IPS-20b (cell line): ENCODE measurements around the gene UTF1.
"Not testable (repeated sequence)": the region's sequence is repeated elsewhere in the genome, so short reads cannot be mapped to it uniquely, and the experiment has no call there.

Experiments used
- H3K27ac ChIP-seq: one replicate; pipeline ENCODE4 v1.5.1; 2013; ENCODE audit warnings: low read length
- H3K27me3 ChIP-seq: 2 replicates; pipeline ENCODE4 v1.6.1; 2013; ENCODE audit warnings: mild to moderate bottlenecking, low read length, inconsistent platforms; ENCODE audit not compliant: insufficient read depth
- H3K36me3 ChIP-seq: 2 replicates; pipeline ENCODE4 v1.6.1; 2013; ENCODE audit warnings: low read depth, mild to moderate bottlenecking, inconsistent platforms, low read length, moderate library complexity; ENCODE audit not compliant: insufficient read depth
- H3K4me1 ChIP-seq: 2 replicates; pipeline ENCODE4 v1.6.1; 2013; ENCODE audit warnings: mild to moderate bottlenecking, control low read depth, inconsistent platforms, low read length, moderate library complexity; ENCODE audit not compliant: insufficient read depth
- H3K4me3 ChIP-seq: 2 replicates; pipeline ENCODE4 v1.5.1; 2013; ENCODE audit warnings: mild to moderate bottlenecking, low read length, inconsistent platforms
- H3K9ac ChIP-seq: 2 replicates; pipeline ENCODE4 v1.6.1; 2013; ENCODE audit warnings: low read depth, mild to moderate bottlenecking, inconsistent platforms, low read length, moderate library complexity
- H3K9me3 ChIP-seq: 2 replicates; pipeline ENCODE4 v1.6.1; 2013; ENCODE audit warnings: mild to moderate bottlenecking, low read depth, low read length, inconsistent platforms; ENCODE audit not compliant: insufficient read depth

UTF1 gene

DNA sequence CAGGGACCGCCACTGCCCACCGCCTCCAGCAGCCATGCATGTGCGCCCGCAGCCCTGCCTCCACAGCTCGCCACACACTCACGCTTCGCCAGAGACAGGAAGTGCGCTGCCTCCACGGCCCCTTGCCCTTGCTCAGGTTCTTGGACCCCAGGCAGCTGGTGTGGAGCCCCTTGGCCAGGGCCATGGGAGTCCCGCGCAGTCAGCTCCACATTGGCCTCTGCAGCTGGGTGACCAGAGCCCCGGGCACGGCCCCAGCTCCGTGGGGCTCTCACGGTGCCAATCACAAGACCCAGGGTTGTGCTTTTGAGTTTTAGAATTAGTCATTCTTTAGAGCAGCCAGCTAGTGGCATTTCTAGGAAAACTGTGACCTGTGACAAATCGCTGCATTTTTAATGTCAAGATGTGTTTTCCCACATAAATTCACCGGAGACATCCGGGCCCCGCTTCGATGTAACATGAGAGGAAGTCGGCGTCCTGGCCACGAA lies 4.3 kb upstream of the UTF1 start:
- H3K9me3 ChIP-seq = no peaks in the 10 kb centered on the region
- no peak overlapping the region for H3K27ac ChIP-seq
- H3K4me3 ChIP-seq = no peak overlapping the region
- H3K27me3 ChIP-seq = peaks cover 39% of the 10 kb centered on the region
- no peaks in the 10 kb centered on the region for H3K4me1 ChIP-seq
- no peaks in the 10 kb centered on the region for H3K36me3 ChIP-seq
- no peak overlapping the region for H3K9ac ChIP-seq

DNA sequence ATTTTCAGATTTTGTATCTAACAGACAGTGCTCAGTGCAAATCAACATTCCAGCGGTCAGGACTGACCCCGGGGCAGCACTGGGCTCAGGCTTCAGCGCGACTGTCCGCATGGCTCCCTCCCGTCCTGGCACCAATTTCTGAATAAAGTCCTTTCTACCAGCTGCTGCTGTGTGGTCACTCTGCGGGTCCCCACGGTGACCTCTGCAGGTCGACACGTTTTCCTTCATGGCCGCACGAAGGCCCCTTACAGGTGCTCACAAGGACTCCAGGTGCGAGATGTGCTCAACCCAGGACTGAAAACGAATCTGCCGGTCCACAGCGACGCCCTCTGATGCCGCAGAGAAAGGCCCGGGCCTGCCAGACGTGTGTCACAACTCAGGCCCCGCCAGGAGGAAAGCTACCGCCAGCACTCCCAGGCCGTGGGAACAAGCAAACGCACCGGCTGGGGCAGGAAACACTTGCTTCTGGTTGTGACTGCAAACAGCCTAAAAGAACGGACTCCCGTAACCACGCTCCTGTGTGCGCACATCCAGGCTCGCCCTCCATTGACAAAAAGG lies 3.7 kb upstream of the UTF1 start:
- H3K27me3 ChIP-seq = peaks cover 44% of the 10 kb centered on the region
- H3K36me3 ChIP-seq = no peaks in the 10 kb centered on the region
- no peaks in the 10 kb centered on the region for H3K9me3 ChIP-seq
- H3K27ac ChIP-seq = no peak overlapping the region
- no peak overlapping the region for H3K9ac ChIP-seq
- H3K4me1 ChIP-seq = no peaks in the 10 kb centered on the region; the same call in 1 of the 2 replicates
- no peak overlapping the region for H3K4me3 ChIP-seq

DNA sequence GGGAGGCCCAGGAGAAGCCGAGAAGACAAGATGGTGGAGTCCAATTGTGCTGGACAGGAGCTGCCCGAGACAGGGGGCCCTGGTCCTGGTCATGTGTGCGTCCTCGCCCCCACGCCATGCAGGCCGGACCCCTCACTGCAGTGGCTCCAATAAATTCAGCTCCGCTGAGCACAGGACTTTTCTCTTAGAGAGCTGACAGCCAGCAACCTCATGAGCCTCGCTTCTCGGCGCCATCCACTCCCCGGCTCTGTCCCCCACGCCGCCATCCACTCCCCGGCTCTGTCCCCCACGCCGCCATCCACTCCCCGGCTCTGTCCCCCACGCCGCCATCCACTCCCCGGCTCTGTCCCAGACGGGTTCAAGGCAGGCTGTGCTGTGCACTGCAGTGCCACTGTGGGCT lies 2.8 kb upstream of the UTF1 start:
- Histone ChIP-seq H3K9me3 (no peaks in the 10 kb centered on the region), H3K27me3 (peaks cover 54% of the 10 kb centered on the region)

DNA sequence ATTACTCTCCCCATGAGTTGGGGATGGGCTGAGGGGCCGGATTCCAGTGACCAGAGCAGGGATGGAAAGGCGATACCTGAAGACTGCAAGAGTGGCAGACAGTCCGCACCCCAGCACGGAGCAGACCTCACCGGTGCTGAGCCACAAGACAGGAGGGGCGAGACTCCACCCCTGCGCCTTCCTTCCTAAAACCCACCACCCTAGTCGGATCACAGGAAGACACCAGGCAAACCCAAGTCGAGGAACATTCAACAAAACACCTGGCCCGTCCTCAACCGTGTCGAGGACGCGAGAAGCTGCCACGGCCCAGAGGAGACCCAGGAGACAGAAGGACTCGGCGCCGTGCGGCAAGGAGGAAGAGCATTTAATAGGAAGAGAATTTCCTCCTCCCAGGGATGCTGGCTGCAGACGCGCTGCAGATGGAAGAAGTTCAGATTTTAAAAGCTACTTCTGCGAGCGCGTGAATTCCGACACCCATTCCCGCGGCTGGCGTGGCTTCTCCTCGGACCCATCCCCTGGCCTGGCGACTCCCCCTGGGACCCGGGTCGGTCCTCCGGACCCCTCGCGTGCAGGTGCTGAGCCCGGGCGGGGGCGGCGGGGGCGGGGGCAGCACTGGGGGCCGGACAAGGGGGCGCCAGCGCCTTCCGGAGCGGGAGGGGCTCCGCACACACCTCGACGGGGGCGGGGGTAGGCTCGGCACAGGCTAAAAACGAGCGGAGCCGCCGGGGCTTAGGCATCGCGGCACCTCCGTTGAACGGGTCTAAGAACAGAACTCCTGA lies 563 bp upstream of the UTF1 start:
- Histone ChIP-seq H3K9me3 (no peaks in the 10 kb centered on the region), H3K4me3 (peak overlapping the region; percentile 58), H3K27ac (no peak overlapping the region), H3K36me3 (no peaks in the 10 kb centered on the region), H3K4me1 (peaks cover 7% of the 10 kb centered on the region; the same call in 1 of the 2 replicates), H3K27me3 (peaks cover 76% of the 10 kb centered on the region), H3K9ac (no peak overlapping the region)

More for the DNA sequence above, 2.8 kb upstream of the UTF1 start:
- Histone ChIP-seq H3K9ac (no peak overlapping the region), H3K36me3 (no peaks in the 10 kb centered on the region), H3K4me1 (peaks cover 6% of the 10 kb centered on the region; the same call in 1 of the 2 replicates), H3K4me3 (no peak overlapping the region), H3K27ac (no peak overlapping the region)

DNA sequence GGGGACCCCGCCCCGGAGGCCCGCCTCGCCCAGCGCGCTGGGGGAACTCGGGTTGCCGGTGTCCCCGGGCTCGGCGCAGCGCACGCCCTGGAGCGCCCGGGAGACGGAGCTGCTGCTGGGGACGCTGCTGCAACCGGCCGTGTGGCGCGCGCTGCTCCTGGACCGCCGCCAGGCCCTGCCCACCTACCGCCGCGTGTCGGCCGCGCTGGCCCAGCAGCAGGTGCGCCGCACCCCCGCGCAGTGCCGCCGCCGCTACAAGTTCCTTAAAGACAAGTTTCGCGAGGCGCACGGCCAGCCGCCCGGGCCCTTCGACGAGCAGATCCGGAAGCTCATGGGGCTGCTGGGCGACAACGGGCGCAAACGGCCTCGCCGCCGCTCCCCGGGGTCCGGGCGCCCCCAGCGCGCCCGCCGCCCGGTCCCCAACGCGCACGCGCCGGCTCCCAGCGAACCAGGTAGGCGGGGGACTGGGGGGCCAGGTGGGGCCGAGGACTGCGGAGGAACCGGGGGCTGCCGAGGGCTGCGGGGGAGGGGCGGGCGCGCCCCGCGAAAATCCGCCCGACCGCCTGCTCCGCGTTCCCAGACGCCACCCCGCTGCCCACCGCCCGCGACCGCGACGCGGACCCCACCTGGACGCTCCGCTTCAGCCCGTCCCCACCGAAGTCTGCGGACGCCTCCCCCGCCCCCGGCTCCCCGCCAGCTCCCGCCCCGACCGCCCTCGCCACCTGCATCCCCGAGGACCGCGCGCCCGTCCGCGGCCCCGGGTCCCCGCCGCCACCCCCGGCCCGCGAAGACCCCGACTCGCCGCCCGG lies 574 bp downstream of the UTF1 start:
- Histone ChIP-seq H3K9me3 (no peaks in the 10 kb centered on the region), H3K27me3 (peaks cover 85% of the 10 kb centered on the region), H3K9ac (no peak overlapping the region), H3K36me3 (no peaks in the 10 kb centered on the region), H3K4me3 (no peak overlapping the region; the same call in 1 of the 2 replicates), H3K27ac (no peak overlapping the region), H3K4me1 (peaks cover 7% of the 10 kb centered on the region; the same call in 1 of the 2 replicates)

DNA sequence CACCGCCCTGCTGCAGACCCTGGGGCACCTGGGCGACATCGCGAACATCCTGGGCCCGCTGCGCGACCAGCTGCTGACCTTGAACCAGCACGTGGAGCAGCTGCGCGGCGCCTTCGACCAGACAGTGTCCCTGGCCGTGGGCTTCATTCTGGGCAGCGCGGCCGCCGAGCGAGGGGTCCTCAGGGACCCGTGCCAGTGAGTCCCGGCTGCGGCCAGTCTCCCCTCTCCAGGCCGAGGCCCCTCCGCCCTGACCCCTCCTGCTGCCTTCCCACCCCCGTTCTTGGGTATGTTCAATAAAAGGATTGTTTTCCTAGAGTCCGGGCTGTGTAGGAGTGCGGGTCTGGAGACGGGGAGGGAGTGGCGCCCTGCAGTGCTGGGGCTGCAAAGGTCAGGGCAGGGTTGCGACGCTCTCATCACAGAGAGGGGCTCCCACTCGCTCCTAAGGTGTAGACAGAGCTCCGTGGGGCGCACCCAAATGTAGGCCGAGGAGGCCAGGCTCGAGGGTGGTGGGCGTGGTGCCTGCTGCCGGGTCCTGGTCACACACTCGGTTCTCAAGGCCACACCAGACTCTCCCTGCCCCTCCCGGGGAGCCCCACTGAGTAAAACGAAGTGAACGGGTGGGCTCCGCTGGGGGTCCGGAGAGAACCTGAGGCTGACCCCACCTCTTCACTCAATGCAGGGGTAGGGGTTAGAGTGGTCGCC lies 1.4 kb downstream of the UTF1 start:
- Histone ChIP-seq H3K27me3 (peaks cover 93% of the 10 kb centered on the region), H3K9me3 (no peaks in the 10 kb centered on the region), H3K27ac (no peak overlapping the region), H3K4me3 (peak overlapping the region; percentile 49), H3K9ac (no peak overlapping the region), H3K36me3 (no peaks in the 10 kb centered on the region), H3K4me1 (peaks cover 7% of the 10 kb centered on the region; the same call in 1 of the 2 replicates)

DNA sequence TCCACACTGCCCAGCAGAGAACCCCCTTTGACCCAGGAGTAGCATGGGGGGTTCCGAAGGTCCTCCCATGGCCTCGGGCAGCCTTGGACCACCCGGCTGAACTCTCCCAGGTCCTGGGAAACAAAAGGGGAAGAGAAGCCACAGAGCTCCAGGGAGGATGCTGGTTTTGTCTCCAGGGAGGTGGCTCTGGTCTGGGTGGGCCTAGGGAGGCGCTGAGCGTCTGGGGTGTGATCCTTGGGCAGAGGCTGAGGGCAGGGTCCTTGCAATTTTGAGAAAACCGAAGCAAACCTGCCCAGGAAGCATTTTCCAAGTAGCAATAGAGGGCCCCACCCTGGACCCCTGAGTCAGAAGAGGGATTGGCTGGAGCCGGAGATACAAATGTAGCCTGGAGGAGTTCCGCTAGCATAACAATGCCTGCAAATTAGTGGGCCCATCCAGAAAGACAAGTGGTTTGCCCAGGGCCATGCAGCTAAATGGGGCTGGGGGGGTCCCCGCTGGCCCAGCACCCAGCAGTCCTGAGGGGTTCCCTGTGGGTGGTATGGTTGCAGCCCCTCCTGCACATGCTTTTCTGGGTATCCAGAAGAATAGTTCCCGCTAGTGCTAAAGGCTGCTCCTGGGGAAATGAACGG lies 2.0 kb downstream of the UTF1 start:
- no peaks in the 10 kb centered on the region for H3K36me3 ChIP-seq
- H3K27ac ChIP-seq = no peak overlapping the region
- no peaks in the 10 kb centered on the region for H3K9me3 ChIP-seq
- peaks cover 7% of the 10 kb centered on the region; the same call in 1 of the 2 replicates for H3K4me1 ChIP-seq
- peak overlapping the region; percentile 49 for H3K4me3 ChIP-seq
- peaks cover 94% of the 10 kb centered on the region for H3K27me3 ChIP-seq
- no peak overlapping the region for H3K9ac ChIP-seq

DNA sequence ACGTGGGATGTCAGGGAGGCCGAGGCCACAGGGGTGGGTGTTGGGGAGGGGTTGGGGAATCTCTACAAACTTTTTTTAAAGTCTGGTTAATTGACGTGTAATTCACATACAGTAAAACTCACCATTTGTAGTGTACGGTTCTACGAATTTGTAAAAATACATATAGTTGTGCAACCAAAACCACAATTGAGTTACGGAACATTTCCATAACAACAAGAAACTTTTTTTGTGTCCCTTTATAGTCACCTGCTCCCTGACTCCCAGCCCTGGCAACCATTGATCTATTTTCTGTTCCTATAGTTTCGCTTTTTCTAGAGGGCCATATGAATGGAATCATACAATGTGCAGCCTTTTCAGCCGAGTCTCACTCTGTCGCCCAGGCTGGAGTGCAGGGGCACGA lies 4.8 kb downstream of the UTF1 start:
- H3K4me3 ChIP-seq, H3K9me3 ChIP-seq, H3K36me3 ChIP-seq, H3K27ac ChIP-seq, H3K9ac ChIP-seq: not testable (repeated sequence)
- H3K27me3 ChIP-seq = peaks cover 94% of the 10 kb centered on the region
- peaks cover 13% of the 10 kb centered on the region; the same call in 1 of the 2 replicates for H3K4me1 ChIP-seq

DNA sequence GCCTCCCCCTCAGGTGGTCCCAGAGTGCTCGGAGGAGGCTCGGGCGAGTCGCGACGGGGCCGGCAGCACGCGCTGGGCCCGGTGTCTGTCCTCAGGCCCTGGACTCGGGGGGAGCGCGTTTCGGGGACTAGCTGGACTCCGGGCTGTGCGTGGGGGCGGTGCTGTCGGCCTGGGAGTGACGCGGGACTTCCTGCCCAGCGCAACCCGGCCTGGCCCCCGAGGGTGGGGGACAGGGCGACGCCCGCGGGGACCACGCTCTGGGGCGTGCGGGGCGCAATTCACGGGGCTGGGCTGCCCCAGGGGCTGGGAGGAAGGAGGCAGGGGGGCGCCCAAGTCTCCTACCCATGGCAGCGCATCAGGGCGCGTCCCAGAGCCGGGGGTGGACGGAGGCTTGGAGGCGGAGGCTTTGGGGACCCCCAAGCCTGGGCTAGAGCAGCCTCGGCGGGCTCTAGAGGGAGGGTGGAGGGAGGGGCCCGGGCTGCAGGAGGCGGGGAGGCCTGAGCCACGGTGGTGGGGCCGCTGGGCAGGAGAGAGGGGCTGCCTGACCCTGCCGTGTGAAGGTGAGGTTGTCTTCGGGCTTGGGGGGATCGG lies 5.3 kb downstream of the UTF1 start:
- H3K9ac ChIP-seq = no peak overlapping the region
- peaks cover 91% of the 10 kb centered on the region for H3K27me3 ChIP-seq
- H3K4me3 ChIP-seq = no peak overlapping the region
- H3K27ac ChIP-seq = no peak overlapping the region
- H3K36me3 ChIP-seq = no peaks in the 10 kb centered on the region
- peaks cover 13% of the 10 kb centered on the region; the same call in 1 of the 2 replicates for H3K4me1 ChIP-seq
- H3K9me3 ChIP-seq = no peaks in the 10 kb centered on the region

DNA sequence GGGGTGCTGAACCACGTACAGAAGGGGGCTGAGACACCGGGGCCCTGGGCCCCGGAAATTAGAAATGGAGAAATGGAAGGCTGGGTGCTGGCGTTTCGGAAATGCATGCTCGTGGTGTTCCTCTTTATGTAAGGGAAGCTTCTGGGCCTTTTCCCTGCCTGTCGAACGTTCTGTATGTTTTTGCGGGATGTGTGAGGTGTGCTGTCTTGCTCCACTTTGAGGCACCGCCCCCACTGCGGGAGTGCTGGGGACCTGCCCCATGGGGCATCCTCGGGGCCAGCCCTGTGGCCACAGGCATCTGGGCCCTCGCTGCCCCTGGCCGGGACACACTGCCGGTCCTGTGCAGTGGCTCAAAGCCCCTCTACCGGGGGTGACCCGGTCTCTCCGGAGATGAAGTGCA lies 5.9 kb downstream of the UTF1 start:
- Histone ChIP-seq H3K36me3 (no peaks in the 10 kb centered on the region), H3K4me3 (no peak overlapping the region; the same call in 1 of the 2 replicates), H3K27ac (no peak overlapping the region), H3K4me1 (peaks cover 13% of the 10 kb centered on the region; the same call in 1 of the 2 replicates), H3K9me3 (no peaks in the 10 kb centered on the region), H3K27me3 (peaks cover 85% of the 10 kb centered on the region), H3K9ac (no peak overlapping the region)
